ENCODE data around the gene KIF3B.
"Not testable (repeated sequence)": the region's sequence is repeated elsewhere in the genome, so short reads cannot be mapped to it uniquely, and the experiment has no call there.

The KIF3B gene

GRCh38 chr20:32330555-32330897 lies 53.1 kb downstream of the KIF3B start:
- no peak for DNase-seq (ENCODE audit: low read depth)

- DNase-seq (ENCODE audit: low read depth) = no peak
Observed at GRCh38 chr20:32332614-32333013, 55.2 kb downstream of the KIF3B start.

DNA sequence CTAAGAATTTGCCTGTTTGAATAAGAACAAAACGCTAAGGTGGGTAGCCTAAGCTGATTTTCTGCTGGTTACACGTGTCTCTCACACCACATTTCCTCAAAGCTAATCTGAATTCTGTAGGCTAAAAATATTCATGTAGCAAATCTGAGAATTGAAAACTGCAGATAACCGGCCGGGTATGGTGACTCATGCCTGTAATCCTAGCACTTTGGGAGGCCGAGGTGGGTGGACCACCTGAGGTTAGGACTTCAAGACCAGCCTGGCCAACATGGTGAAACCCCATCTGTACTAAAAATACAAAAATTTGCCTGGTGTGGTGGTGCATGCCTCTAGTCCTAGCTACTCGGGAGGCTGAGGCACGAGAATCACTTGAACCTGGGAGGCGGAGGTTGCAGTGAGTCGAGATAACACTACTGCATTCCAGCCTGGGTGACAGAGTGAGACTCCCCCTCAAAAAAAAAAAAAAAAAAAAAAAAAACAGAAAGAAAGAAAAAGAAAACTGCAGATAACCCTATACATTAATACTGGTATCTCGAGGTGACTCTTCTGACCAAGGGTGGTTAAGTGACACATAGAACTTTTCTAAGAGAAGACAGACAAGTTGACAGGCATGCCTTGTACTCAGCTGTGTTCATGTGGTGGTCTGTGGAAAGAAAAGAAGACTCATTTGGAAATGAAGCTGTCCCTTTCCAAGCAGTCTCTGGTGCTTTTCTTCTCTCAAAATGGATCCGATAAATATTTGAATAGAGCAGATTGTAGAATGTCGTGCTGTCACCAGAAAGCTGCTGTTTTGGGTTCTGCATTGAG lies 55.9 kb downstream of the KIF3B start:
- no peak for DNase-seq (ENCODE audit: low read depth)

DNA sequence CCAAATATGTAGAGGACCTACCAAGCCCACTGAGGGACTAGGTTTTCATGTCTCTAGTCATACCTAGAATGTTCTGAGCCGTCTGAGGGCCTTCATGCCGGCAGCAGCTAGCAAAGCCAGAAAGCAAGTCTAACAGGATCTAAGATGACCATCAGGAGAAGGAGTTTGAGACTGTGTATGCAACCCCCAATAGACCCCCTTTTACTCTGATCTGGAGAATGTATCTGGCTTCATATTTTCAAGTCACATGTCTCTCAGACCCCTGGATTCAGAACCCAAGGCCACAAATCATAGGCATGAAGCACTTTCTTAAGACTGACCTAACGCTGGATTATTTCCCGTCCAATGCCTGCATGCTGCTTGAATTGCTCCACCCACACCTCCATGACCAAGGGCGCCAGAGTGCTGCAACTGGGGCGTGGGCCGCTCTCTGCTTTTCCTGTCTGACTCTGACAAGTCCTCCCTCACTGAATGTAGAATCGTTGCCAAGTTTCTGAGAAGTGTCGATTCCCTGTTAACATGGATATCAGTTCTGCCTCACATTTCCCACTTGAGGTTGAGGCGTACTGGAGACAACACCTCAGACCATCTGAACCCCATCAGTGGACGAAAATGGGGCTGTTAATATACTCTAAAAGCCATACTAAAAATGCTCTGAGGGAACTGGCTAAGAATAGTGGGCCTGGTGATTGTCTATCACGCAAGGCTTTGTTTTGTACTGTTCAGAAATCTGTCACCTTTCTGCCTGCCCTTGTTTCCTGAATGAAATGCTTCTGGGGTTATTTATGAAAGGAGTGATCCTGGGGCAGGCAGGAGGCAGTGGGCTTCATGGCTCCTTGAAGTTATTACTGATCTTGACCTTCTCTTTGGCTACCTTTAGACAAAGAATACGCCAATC lies 56.8 kb downstream of the KIF3B start:
- DNase-seq (ENCODE audit: low read depth) = no peak

- DNase-seq (ENCODE audit: low read depth) = no peak
Observed at GRCh38 chr20:32336918-32337347, 59.5 kb downstream of the KIF3B start.

GRCh38 chr20:32337937-32338661 lies 60.6 kb downstream of the KIF3B start:
- DNase-seq (ENCODE audit: low read depth) = no peak

- DNase-seq (ENCODE audit: low read depth) = no peak
Observed at GRCh38 chr20:32338665-32339064, 61.2 kb downstream of the KIF3B start.

DNA sequence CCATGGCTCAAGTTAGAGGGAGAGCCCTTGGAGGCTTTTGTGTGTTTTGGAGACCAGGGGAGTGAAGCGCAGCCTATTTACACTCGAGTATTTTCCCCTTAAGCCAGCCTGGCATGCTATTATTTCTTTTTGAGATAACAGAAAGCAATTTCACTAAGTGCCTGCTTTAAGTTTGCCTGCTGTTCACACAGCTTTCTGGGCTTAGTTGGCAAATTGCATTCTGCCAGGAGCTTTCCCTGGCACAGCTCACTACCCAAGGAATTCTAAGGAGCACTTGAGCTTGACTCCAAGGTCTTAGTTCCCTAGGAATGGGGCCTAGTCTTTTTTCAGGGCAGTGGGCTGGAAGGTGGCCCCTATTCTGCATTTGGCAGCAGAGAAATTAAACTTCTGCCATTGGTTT lies 61.7 kb downstream of the KIF3B start:
- DNase-seq (ENCODE audit: low read depth) = no peak

DNA sequence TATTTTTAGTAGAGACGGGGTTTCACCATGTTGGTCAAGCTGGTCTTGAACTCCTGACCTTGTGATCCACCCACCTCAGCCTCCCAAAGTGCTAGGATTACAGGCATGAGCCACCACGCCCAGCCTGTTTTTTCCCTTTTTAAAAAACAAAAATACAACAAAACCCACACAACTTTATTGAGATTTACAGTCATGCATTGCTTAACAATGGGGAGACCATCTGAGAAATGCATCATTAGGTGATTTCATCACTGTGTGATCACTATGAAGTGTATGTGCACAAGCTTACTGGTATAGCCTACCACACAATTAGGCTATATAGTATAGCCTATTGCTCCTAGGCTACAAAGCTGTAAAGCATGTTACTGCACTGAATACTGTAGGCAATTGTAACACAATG lies 63.6 kb downstream of the KIF3B start:
- DNase-seq (ENCODE audit: low read depth) = not testable (repeated sequence)

DNA sequence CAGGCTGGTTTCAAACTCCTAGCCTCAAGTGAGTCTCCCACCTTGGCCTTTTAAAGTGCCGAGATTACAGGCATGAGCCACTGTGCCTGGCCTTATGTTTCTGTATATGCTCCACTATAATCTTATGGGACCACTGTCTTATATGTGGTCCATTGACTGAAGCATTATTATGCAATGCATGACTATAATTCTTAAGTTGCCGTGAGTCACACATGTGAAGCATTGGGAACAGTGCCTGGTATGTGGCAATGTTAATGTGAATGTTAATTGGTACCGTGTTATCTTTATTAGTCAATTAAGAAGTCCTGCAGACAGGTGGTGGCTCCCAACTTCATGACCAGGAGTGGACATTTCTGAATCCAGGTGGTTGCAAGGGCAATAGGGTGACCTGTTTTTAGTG lies 66.0 kb downstream of the KIF3B start:
- no peak for DNase-seq (ENCODE audit: low read depth)

GRCh38 chr20:32344835-32345506 lies 67.5 kb downstream of the KIF3B start:
- no peak for DNase-seq (ENCODE audit: low read depth)

- no peak for DNase-seq (ENCODE audit: low read depth)
Observed at GRCh38 chr20:32348207-32348606, 70.8 kb downstream of the KIF3B start.

GRCh38 chr20:32350421-32350820 lies 73.0 kb downstream of the KIF3B start:
- DNase-seq (ENCODE audit: low read depth) = no peak

DNA sequence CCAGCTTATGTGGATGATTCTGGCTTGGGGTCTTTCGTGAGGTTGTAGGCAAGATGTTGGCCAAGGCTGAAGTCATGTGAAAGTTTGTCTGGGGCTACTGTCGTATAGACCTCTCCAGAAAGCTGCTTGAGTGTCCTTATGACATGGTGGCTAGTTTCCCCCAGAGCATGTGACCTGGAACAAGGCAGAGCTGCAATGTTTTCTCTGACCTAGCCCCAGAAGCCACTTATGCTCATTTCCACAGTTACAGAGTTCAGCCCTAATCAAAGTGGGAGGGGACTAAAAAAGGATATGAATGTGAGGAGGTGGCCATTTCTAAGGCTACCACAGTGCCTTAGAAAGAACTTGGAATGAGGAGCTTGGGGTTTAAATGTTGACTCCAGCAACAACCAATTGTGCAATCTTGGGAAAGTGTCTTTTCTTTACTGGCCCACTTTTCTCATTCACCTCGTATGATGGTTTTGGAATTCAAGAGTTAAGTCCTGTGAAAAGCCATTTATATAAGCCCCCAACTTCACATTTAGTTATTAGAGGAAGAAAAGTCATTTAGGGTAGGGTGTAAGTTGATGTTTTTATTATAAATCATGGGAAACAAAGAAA lies 74.8 kb downstream of the KIF3B start:
- no peak for DNase-seq (ENCODE audit: low read depth)

DNA sequence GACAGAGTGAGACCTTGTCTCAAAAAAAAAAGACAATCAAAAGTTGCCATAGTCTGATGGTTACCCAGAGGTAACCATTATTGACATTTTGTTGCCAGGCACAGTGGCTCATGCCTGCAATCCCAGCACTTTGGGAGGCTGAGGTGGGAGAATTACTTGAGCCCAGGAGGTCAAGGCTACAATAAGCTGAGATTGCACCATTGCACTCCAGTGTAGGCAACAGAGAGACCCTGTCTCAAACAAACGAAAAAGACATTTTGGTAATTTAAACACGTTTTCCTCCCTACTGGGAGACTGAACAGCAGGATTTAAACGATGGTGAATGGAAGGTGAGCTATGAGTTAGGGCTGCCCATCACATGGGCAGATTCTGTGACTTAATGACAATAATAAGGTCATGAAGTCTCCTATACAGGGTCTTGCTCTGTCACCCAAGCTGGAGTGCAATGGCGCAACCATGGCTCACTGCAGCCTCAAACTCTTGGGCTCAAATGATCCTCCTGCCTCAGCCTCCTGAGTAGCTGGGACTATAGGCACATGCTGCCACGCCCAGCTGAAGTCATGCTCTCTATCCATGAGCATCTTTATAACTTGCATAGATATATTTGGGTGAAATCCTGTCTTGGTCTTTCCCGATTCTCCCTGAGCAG lies 76.5 kb downstream of the KIF3B start:
- no peak for DNase-seq (ENCODE audit: low read depth)

GRCh38 chr20:32354592-32355416 lies 77.4 kb downstream of the KIF3B start:
- no peak for DNase-seq (ENCODE audit: low read depth)

GRCh38 chr20:32355417-32355841 lies 78.0 kb downstream of the KIF3B start:
- no peak for DNase-seq (ENCODE audit: low read depth)

- peak; percentile 59 for DNase-seq (ENCODE audit: low read depth)
Observed at GRCh38 chr20:32355907-32356621, 78.6 kb downstream of the KIF3B start.

- DNase-seq (ENCODE audit: low read depth) = no peak
Observed at GRCh38 chr20:32356622-32357374, 79.3 kb downstream of the KIF3B start.

All from fibroblast of the conjunctiva (primary cell).